GM12878 (cell line): Measurements from ENCODE around the gene SCP2. TPM values are rescaled to one million over a fixed set of nuclear protein-coding genes. Genes with fewer than 3 reads are reported as not detected.

ENCODE experiments used
- ATAC-seq: fragments of 200-7000 bp; cut with Tn5 transposase; 3 replicates; pipeline ENCODE4 v1.9.1; 2020; ENCODE audit warnings: mild to moderate bottlenecking, moderate library complexity
- BruUV-seq: library from RNA; stranded (reverse); fragments of 400-500 nt; replicated peaks from 2 replicates; lab custom pipeline; 2021; lab: Mats Ljungman, UMichigan
- CTCF ChIA-PET: fragments of 300-600 bp; sonication (Branson Sonifier 250); formaldehyde crosslinking; extraction: SDS; loops from one replicate; lab custom pipeline; 2021; ENCODE audit warnings: inconsistent platforms; lab: Yijun Ruan, JAX
- POLR2A ChIA-PET: fragments of 350-600 bp; formaldehyde crosslinking; extraction: SDS; loops from one replicate; lab custom pipeline; 2021; ENCODE audit warnings: inconsistent platforms; lab: Charles Lee
- RAD21 ChIA-PET: fragments of 300-600 bp; sonication (Branson Sonifier 250); formaldehyde crosslinking; loops from one replicate; lab custom pipeline; 2023; ENCODE audit warnings: antibody characterized with exemption; ENCODE audit not compliant: unreplicated experiment; lab: Charles Lee
- SMC1A ChIA-PET: fragments of 300-600 bp; sonication (Branson Sonifier 250); formaldehyde crosslinking; loops from one replicate; lab custom pipeline; 2023; ENCODE audit not compliant: unreplicated experiment, uncharacterized antibody; lab: Charles Lee
- DNase-seq: peaks from one replicate; pipeline ENCODE4 v3.0.0-alpha.2; 2011; ENCODE audit warnings: low read depth, low spot score
- FAIRE-seq: peaks from 3 replicates; lab custom pipeline; 2011; peaks lifted over from hg19 to GRCh38; lab: Jason Lieb, UNC
- H2AFZ ChIP-seq: 2 replicates; pipeline ENCODE4 v1.6.0; 2011; ENCODE audit warnings: low read depth, low read length, control low read depth; ENCODE audit not compliant: control insufficient read depth
- H3K27ac ChIP-seq: 2 replicates; pipeline ENCODE4 v1.5.1; 2011; ENCODE audit warnings: control low read depth; ENCODE audit not compliant: control insufficient read depth, insufficient read depth
- H3K27me3 ChIP-seq, 2 experiments: replicated peaks in 1 of 2; 2 replicates each; pipeline versions ENCODE4 v1.6.0 to v1.6.1; 2011; ENCODE audit warnings: low read length in 1 of 2; ENCODE audit not compliant: control insufficient read depth in 2 of 2, insufficient read depth in 2 of 2
- H3K36me3 ChIP-seq, 2 experiments: 2 replicates each; pipeline ENCODE4 v1.5.1; 2011; ENCODE audit warnings: low read length in 1 of 2; ENCODE audit not compliant: control insufficient read depth in 2 of 2, insufficient read depth in 2 of 2
- H3K4me1 ChIP-seq: 2 replicates; pipeline ENCODE4 v1.6.1; 2011; ENCODE audit warnings: mild to moderate bottlenecking, low read length, moderate library complexity, mixed read lengths; ENCODE audit not compliant: control insufficient read depth, insufficient read depth
- H3K4me2 ChIP-seq: 2 replicates; pipeline ENCODE4 v1.6.0; 2011; ENCODE audit warnings: control low read depth; ENCODE audit not compliant: control insufficient read depth, insufficient read depth
- H3K4me3 ChIP-seq: fragments of 200-600 bp; sonication (generic); 2 replicates; pipeline ENCODE4 v1.5.1; 2016
- H3K79me2 ChIP-seq: 2 replicates; pipeline ENCODE4 v1.6.0; 2011; ENCODE audit warnings: low read length; ENCODE audit not compliant: control insufficient read depth, insufficient read depth
- H3K9ac ChIP-seq: 2 replicates; pipeline ENCODE4 v1.8.0; 2011; ENCODE audit warnings: low read length, control low read depth, mixed read lengths; ENCODE audit not compliant: control insufficient read depth, insufficient read depth
- H3K9me3 ChIP-seq: replicated peaks from 3 replicates; pipeline ENCODE4 v1.5.1; 2011; ENCODE audit warnings: mild to moderate bottlenecking, low read length; ENCODE audit not compliant: control insufficient read depth, insufficient read depth
- H4K20me1 ChIP-seq: 2 replicates; pipeline ENCODE4 v1.6.0; 2011; ENCODE audit not compliant: control insufficient read depth, insufficient read depth
- CUX1 ChIP-seq: IDR thresholded peaks from 2 replicates; pipeline ENCODE4 v1.6.1; 2012; ENCODE audit warnings: improper control_type of control experiment, low read depth, low read length; ENCODE audit not compliant: insufficient replicate concordance
- HDGF ChIP-seq: fragments of 450-650 bp; IDR thresholded peaks from 2 replicates; pipeline ENCODE4 v1.6.1; 2016; ENCODE audit warnings: antibody characterized with exemption
- PML ChIP-seq: IDR thresholded peaks from 2 replicates; pipeline ENCODE4 v1.6.1; 2012; ENCODE audit warnings: low read length, inconsistent platforms
- POLR2A ChIP-seq: IDR thresholded peaks from 2 replicates; pipeline ENCODE4 v1.6.1; 2011; ENCODE audit warnings: low read depth, mild to moderate bottlenecking, low read length
- POLR2AphosphoS5 ChIP-seq: IDR thresholded peaks from 2 replicates; pipeline ENCODE4 v1.6.1; 2011; ENCODE audit warnings: mild to moderate bottlenecking, low read length, inconsistent platforms
- RBBP5 ChIP-seq: fragments of 200-600 bp; sonication (generic); conservative IDR thresholded peaks from 2 replicates; pipeline ENCODE4 v1.6.1; 2016
- STAT3 ChIP-seq: IDR thresholded peaks from 2 replicates; pipeline ENCODE4 v1.6.1; 2011; ENCODE audit warnings: low read depth, low read length, improper control_type of control experiment
- TCF12 ChIP-seq: IDR thresholded peaks from 2 replicates; pipeline ENCODE4 v1.6.1; 2011; ENCODE audit warnings: low read depth, mild to moderate bottlenecking, low read length
- ZNF384 ChIP-seq: IDR thresholded peaks from 2 replicates; pipeline ENCODE4 v1.6.1; 2012; ENCODE audit warnings: low read depth, mild to moderate bottlenecking, low read length, improper control_type of control experiment, borderline replicate concordance
- ZNF622 ChIP-seq: fragments of 450-650 bp; IDR thresholded peaks from 2 replicates; pipeline ENCODE4 v1.6.1; 2017; ENCODE audit warnings: mild to moderate bottlenecking, inconsistent platforms
- ZZZ3 ChIP-seq: IDR thresholded peaks from 2 replicates; pipeline ENCODE4 v1.6.1; 2011; ENCODE audit warnings: low read depth; ENCODE audit not compliant: control insufficient read depth, insufficient read length
- WGBS: methylation state at CpG from one replicate; pipeline ENCODE4 v1.1.6; 2016; ENCODE audit warnings: low lambda C conversion rate; ENCODE audit not compliant: insufficient replicate concordance, insufficient coverage; ENCODE audit errors: missing lambda C conversion rate; 5-methylcytosine and 5-hydroxymethylcytosine counted together
- in situ Hi-C: fragments of 300-500 bp; cut with MboI; formaldehyde crosslinking; loops from 9 replicates; pipeline ENCODE4 v1.14.3; 2018; ENCODE audit warnings: mixed read lengths
- intact Hi-C: fragments of 100-400 bp; cut with micrococcal nuclease; formaldehyde crosslinking; loops from one replicate; pipeline ENCODE4 v1.14.2; 2022; ENCODE audit not compliant: unreplicated experiment
- polyA plus RNA-seq, 11 experiments: library from polyadenylated mRNA; depleted of rRNA in 4 of 11; unstranded in 6 of 11; stranded (reverse) in 5 of 11; fragments of >200 nt; fragmentation: Nextera tagmentation in 4 of 11; fragmentation: Illumina TruSeq in 1 of 11; extraction: Ambion mirVana in 4 of 11; extraction: Trizol in 1 of 11; gene quantifications; 1 replicate in 1 of 11; 2 replicates in 10 of 11; pipeline versions ENCODE4 v1.2.1 to v1.2.3, GENCODE V29; 2011 to 2016; ENCODE audit warnings: inconsistent platforms in 2 of 11, missing spikeins in 2 of 11, low read depth in 1 of 11
- total RNA-seq, 4 experiments: library from RNA; depleted of rRNA in 3 of 4; stranded (reverse); fragments of >200 nt in 3 of 4; fragmentation: Illumina TruSeq in 1 of 4; extraction: Trizol in 1 of 4; gene quantifications; 2 replicates each; pipeline versions ENCODE4 v1.2.1 to v1.2.3, GENCODE V29; 2013 to 2021
- TF ChIP-seq, protein P1 (sequence below): fragments of 450-650 bp; conservative IDR thresholded peaks from 2 replicates; pipeline ENCODE4 v1.6.1; 2017; ENCODE audit warnings: mild to moderate bottlenecking, moderate library complexity
- TF ChIP-seq, protein P2 (sequence below): fragments of 450-650 bp; IDR thresholded peaks from 2 replicates; pipeline ENCODE4 v1.6.1; 2016; ENCODE audit warnings: mild to moderate bottlenecking
- TF ChIP-seq, protein P3 (sequence below), 3 experiments: IDR thresholded peaks in 2 of 3; conservative IDR thresholded peaks in 1 of 3; 2 replicates each; pipeline ENCODE4 v1.5.1; 2011; ENCODE audit warnings: low read depth in 3 of 3, low read length in 3 of 3, mild to moderate bottlenecking in 3 of 3, control low read depth in 2 of 3, moderate library complexity in 2 of 3, inconsistent platforms in 1 of 3, mixed read lengths in 1 of 3; ENCODE audit not compliant: control insufficient read depth in 2 of 3, insufficient read depth in 1 of 3; ENCODE audit errors: extremely low read depth in 1 of 3

Gene SCP2
- total and polyA plus RNA-seq, 10 of the 15 experiments (the other 5 are each of a cell fraction or from before 2014, with no cell fraction given), result 74.3 to 327 (median 127) TPM

GRCh38 chr1:52926864-52927211 lies 238 bp upstream of the SCP2 start (continued):
- TF ChIP-seq, protein P1, sequence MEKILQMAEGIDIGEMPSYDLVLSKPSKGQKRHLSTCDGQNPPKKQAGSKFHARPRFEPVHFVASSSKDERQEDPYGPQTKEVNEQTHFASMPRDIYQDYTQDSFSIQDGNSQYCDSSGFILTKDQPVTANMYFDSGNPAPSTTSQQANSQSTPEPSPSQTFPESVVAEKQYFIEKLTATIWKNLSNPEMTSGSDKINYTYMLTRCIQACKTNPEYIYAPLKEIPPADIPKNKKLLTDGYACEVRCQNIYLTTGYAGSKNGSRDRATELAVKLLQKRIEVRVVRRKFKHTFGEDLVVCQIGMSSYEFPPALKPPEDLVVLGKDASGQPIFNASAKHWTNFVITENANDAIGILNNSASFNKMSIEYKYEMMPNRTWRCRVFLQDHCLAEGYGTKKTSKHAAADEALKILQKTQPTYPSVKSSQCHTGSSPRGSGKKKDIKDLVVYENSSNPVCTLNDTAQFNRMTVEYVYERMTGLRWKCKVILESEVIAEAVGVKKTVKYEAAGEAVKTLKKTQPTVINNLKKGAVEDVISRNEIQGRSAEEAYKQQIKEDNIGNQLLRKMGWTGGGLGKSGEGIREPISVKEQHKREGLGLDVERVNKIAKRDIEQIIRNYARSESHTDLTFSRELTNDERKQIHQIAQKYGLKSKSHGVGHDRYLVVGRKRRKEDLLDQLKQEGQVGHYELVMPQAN, result no peak
- TF ChIP-seq POLR2A, result no peak
- no peak for TF ChIP-seq HDGF
- no peak for TF ChIP-seq TCF12
- TF ChIP-seq RBBP5, result no peak
- TF ChIP-seq ZNF384, result no peak
- TF ChIP-seq, protein P2, sequence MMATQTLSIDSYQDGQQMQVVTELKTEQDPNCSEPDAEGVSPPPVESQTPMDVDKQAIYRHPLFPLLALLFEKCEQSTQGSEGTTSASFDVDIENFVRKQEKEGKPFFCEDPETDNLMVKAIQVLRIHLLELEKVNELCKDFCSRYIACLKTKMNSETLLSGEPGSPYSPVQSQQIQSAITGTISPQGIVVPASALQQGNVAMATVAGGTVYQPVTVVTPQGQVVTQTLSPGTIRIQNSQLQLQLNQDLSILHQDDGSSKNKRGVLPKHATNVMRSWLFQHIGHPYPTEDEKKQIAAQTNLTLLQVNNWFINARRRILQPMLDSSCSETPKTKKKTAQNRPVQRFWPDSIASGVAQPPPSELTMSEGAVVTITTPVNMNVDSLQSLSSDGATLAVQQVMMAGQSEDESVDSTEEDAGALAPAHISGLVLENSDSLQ, result no peak
- no peak for TF ChIP-seq ZNF622
- TF ChIP-seq, all 136 proteins: peak for 0

- Histone ChIP-seq H3K27ac (no peak overlapping the region), H3K9ac (peak overlapping the region; percentile 79; the same call in 1 of the 2 replicates), H3K79me2 (no peaks in the 10 kb centered on the region; the same call in 1 of the 2 replicates), H3K4me2 (peak overlapping the region; percentile 91), H3K9me3 (no peaks in the 10 kb centered on the region), H3K4me3 (peak overlapping the region; percentile 79), H4K20me1 (no peaks in the 10 kb centered on the region)
- BruUV-seq, result TSS peak; percentile 59
- ChIA-PET RAD21 (interaction anchor here (0.5 kb wide), 1 partner anchor 375 kb away, joined by 3 read pairs; the partner anchor contains the start of gene TUT4), CTCF (no interaction called here)
- 39% methylated on average over 15 of the region's 15 CpGs for WGBS
- no peak for DNase-seq
- intact Hi-C loops, result no loop called here
- FAIRE-seq, result no peak
- in situ Hi-C loops, result no loop called here
- TF ChIP-seq STAT3 (no peak), ZZZ3 (no peak), POLR2AphosphoS5 (no peak), CUX1 (no peak), PML (no peak)
- TF ChIP-seq, protein P3, sequence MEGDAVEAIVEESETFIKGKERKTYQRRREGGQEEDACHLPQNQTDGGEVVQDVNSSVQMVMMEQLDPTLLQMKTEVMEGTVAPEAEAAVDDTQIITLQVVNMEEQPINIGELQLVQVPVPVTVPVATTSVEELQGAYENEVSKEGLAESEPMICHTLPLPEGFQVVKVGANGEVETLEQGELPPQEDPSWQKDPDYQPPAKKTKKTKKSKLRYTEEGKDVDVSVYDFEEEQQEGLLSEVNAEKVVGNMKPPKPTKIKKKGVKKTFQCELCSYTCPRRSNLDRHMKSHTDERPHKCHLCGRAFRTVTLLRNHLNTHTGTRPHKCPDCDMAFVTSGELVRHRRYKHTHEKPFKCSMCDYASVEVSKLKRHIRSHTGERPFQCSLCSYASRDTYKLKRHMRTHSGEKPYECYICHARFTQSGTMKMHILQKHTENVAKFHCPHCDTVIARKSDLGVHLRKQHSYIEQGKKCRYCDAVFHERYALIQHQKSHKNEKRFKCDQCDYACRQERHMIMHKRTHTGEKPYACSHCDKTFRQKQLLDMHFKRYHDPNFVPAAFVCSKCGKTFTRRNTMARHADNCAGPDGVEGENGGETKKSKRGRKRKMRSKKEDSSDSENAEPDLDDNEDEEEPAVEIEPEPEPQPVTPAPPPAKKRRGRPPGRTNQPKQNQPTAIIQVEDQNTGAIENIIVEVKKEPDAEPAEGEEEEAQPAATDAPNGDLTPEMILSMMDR (IDR thresholded peaks at IDR 0.05 in 2 of 3, conservative IDR thresholded peaks at IDR 0.05 in 1 of 3; ENCODE audit: control insufficient read depth in 2 of 3, extremely low read depth in 1 of 3, insufficient read depth in 1 of 3, low read depth in 3 of 3, low read length in 3 of 3), result no peak
- TF ChIP-seq, all 136 proteins: peak for 0
- Histone ChIP-seq H2AFZ (peak overlapping the region; percentile 94), H3K27me3 (no peaks in the 10 kb centered on the region), H3K36me3 (no peaks in the 10 kb centered on the region), H3K4me1 (no peaks in the 10 kb centered on the region; the same call in 1 of the 2 replicates)
- ChIA-PET SMC1A (interaction anchor here (1.0 kb wide), 1 partner anchor 23 kb away, joined by 4 read pairs; no protein-coding TSS in a partner anchor), POLR2A (interaction anchor here (1.0 kb wide), 1 partner anchor 25 kb away, joined by 3 read pairs; no protein-coding TSS in a partner anchor)
- ATAC-seq, result peak; percentile 10
Measured at GRCh38 chr1:52928015-52928404, 934 bp downstream of the SCP2 start.
